ENCODE measurements around the gene GAD1.

Gene GAD1

GRCh38 chr2:170823898-170824215, 7.2 kb downstream of the GAD1 start:
- peaks cover 72% of the 10 kb centered on the region for H3K27me3 ChIP-seq (ENCODE audit: insufficient read depth, poor library complexity, severe bottlenecking)
- no peak for TF ChIP-seq SPI1 (IDR thresholded peaks at IDR 0.05; ENCODE audit: borderline replicate concordance, low read depth)
- TF ChIP-seq GABPA (IDR thresholded peaks at IDR 0.05; ENCODE audit: low read depth): no peak
- TF ChIP-seq REST (IDR thresholded peaks at IDR 0.05; ENCODE audit: insufficient replicate concordance, low read depth): no peak
- TF ChIP-seq POLR2AphosphoS5 (IDR thresholded peaks at IDR 0.05; ENCODE audit: low read depth): no peak
- TF ChIP-seq CTCF (IDR thresholded peaks at IDR 0.05; ENCODE audit: insufficient read depth, low read length): no peak
- no peak overlapping the region for H3K4me3 ChIP-seq (replicated peaks; ENCODE audit: insufficient read depth, low read length)
- no peak for DNase-seq (ENCODE audit: low read depth in 1 of 2, low spot score in 1 of 2)
- no peak overlapping the region for H3K27ac ChIP-seq (replicated peaks)

- no peak for DNase-seq (ENCODE audit: low read depth in 1 of 2, low spot score in 1 of 2)
- TF ChIP-seq CTCF (IDR thresholded peaks at IDR 0.05; ENCODE audit: insufficient read depth, low read length) (no peak), SPI1 (IDR thresholded peaks at IDR 0.05; ENCODE audit: borderline replicate concordance, low read depth) (no peak), POLR2AphosphoS5 (IDR thresholded peaks at IDR 0.05; ENCODE audit: low read depth) (no peak), REST (IDR thresholded peaks at IDR 0.05; ENCODE audit: insufficient replicate concordance, low read depth) (no peak), GABPA (IDR thresholded peaks at IDR 0.05; ENCODE audit: low read depth) (no peak)
- Histone ChIP-seq H3K27ac (replicated peaks) (no peak overlapping the region), H3K27me3 (ENCODE audit: insufficient read depth, poor library complexity, severe bottlenecking) (peaks cover 65% of the 10 kb centered on the region), H3K4me3 (replicated peaks; ENCODE audit: insufficient read depth, low read length) (no peak overlapping the region)
Observed at GRCh38 chr2:170824526-170825015, 7.9 kb downstream of the GAD1 start.

GRCh38 chr2:170827841-170828532, 11.3 kb downstream of the GAD1 start:
- TF ChIP-seq POLR2AphosphoS5 (IDR thresholded peaks at IDR 0.05; ENCODE audit: low read depth) (no peak), GABPA (IDR thresholded peaks at IDR 0.05; ENCODE audit: low read depth) (no peak), CTCF (IDR thresholded peaks at IDR 0.05; ENCODE audit: insufficient read depth, low read length) (no peak), SPI1 (IDR thresholded peaks at IDR 0.05; ENCODE audit: borderline replicate concordance, low read depth) (no peak), REST (IDR thresholded peaks at IDR 0.05; ENCODE audit: insufficient replicate concordance, low read depth) (no peak)
- no peak for DNase-seq (ENCODE audit: low read depth in 1 of 2, low spot score in 1 of 2)
- Histone ChIP-seq H3K4me3 (replicated peaks; ENCODE audit: insufficient read depth, low read length) (no peak overlapping the region), H3K27me3 (ENCODE audit: insufficient read depth, poor library complexity, severe bottlenecking) (peaks cover 32% of the 10 kb centered on the region), H3K27ac (replicated peaks) (no peak overlapping the region)

Data from HL-60 (cell line).